DOHH2 (cell line): Measurements from ENCODE around the gene AFAP1.

Experiments
- H3F3A ChIP-seq: fragments of 200-600 bp; sonication (generic), shearing (Covaris generic); 2 replicates; pipeline ENCODE4 v1.6.0; 2016; ENCODE audit warnings: antibody characterized with exemption, mild to moderate bottlenecking; ENCODE audit not compliant: control insufficient read depth, insufficient read depth
- H3K27ac ChIP-seq: fragments of 200-600 bp; sonication (generic); 2 replicates; pipeline ENCODE4 v1.5.1; 2014; ENCODE audit warnings: low read depth, mild to moderate bottlenecking, low read length, moderate library complexity
- H3K27me3 ChIP-seq: fragments of 200-600 bp; sonication (generic); 2 replicates; pipeline ENCODE4 v1.6.1; 2014; ENCODE audit warnings: mild to moderate bottlenecking, low read length, mixed read lengths; ENCODE audit not compliant: control insufficient read depth
- H3K36me3 ChIP-seq: fragments of 200-600 bp; sonication (generic); 2 replicates; pipeline ENCODE4 v1.6.1; 2014; ENCODE audit warnings: mild to moderate bottlenecking, low read length, moderate library complexity, mixed read lengths; ENCODE audit not compliant: control insufficient read depth
- H3K4me1 ChIP-seq: fragments of 200-600 bp; sonication (generic); 2 replicates; pipeline ENCODE4 v1.6.1; 2014; ENCODE audit warnings: mild to moderate bottlenecking, low read length, mixed read lengths; ENCODE audit not compliant: control insufficient read depth
- H3K4me2 ChIP-seq: fragments of 200-600 bp; sonication (generic); 2 replicates; pipeline ENCODE4 v1.6.0; 2014; ENCODE audit warnings: mild to moderate bottlenecking, low read length, moderate library complexity
- H3K4me3 ChIP-seq: fragments of 200-600 bp; sonication (generic); 2 replicates; pipeline ENCODE4 v1.5.1; 2014; ENCODE audit warnings: mild to moderate bottlenecking, low read length, mixed read lengths
- H3K79me2 ChIP-seq: fragments of 200-600 bp; sonication (generic); 2 replicates; pipeline ENCODE4 v1.6.1; 2014; ENCODE audit warnings: mild to moderate bottlenecking, low read length, mixed read lengths; ENCODE audit not compliant: control insufficient read depth
- H3K9me2 ChIP-seq: fragments of 200-600 bp; sonication (generic); replicated peaks from 2 replicates; pipeline ENCODE4 v1.6.1; 2014; ENCODE audit warnings: mild to moderate bottlenecking, low read length, mixed read lengths; ENCODE audit not compliant: control insufficient read depth
- H3K9me3 ChIP-seq: fragments of 200-600 bp; sonication (generic); 2 replicates; pipeline ENCODE4 v1.6.1; 2014; ENCODE audit warnings: antibody characterized with exemption, low read length, mixed read lengths; ENCODE audit not compliant: control insufficient read depth, insufficient read depth
- H4K20me1 ChIP-seq: fragments of 200-600 bp; sonication (generic); 2 replicates; pipeline ENCODE4 v1.6.0; 2014; ENCODE audit warnings: low read depth, mild to moderate bottlenecking, antibody characterized with exemption, low read length, moderate library complexity; ENCODE audit not compliant: control insufficient read depth, insufficient read depth
- CTCF ChIP-seq: fragments of 200-600 bp; sonication (generic); IDR thresholded peaks from one replicate; pipeline ENCODE4 v1.5.1; 2014; ENCODE audit warnings: antibody characterized with exemption, mild to moderate bottlenecking, low read depth, low read length; ENCODE audit not compliant: poor library complexity, severe bottlenecking
- EZH2phosphoT487 ChIP-seq: fragments of 200-600 bp; sonication (generic); IDR thresholded peaks from 2 replicates; pipeline ENCODE4 v1.6.1; 2017; ENCODE audit warnings: borderline replicate concordance, mild to moderate bottlenecking, antibody characterized with exemption, low read length, moderate library complexity, mixed read lengths

Gene AFAP1

GRCh38 chr4:7801001-7801400, 138.7 kb downstream of the AFAP1 start:
- Histone ChIP-seq H3K9me2 (no peaks in the 10 kb centered on the region), H3K27ac (no peak overlapping the region), H3K4me1 (peaks cover 27% of the 10 kb centered on the region), H3K9me3 (peaks cover 4% of the 10 kb centered on the region), H3K4me2 (no peak overlapping the region), H3F3A (no peaks in the 10 kb centered on the region), H4K20me1 (no peaks in the 10 kb centered on the region), H3K27me3 (peaks cover 7% of the 10 kb centered on the region; the same call in 1 of the 2 replicates), H3K36me3 (no peaks in the 10 kb centered on the region), H3K4me3 (no peak overlapping the region), H3K79me2 (no peaks in the 10 kb centered on the region)
- TF ChIP-seq EZH2phosphoT487 (no peak), CTCF (no peak)

GRCh38 chr4:7800410-7800809, 139.3 kb downstream of the AFAP1 start:
- Histone ChIP-seq H3K9me2 (no peaks in the 10 kb centered on the region), H4K20me1 (no peaks in the 10 kb centered on the region), H3K4me1 (peaks cover 27% of the 10 kb centered on the region), H3F3A (no peaks in the 10 kb centered on the region), H3K27me3 (peaks cover 4% of the 10 kb centered on the region; the same call in 1 of the 2 replicates), H3K4me3 (no peak overlapping the region), H3K36me3 (no peaks in the 10 kb centered on the region), H3K4me2 (no peak overlapping the region), H3K9me3 (peaks cover 4% of the 10 kb centered on the region), H3K79me2 (no peaks in the 10 kb centered on the region), H3K27ac (no peak overlapping the region)
- TF ChIP-seq CTCF = no peak
- TF ChIP-seq EZH2phosphoT487 = no peak

- no peaks in the 10 kb centered on the region for H3K27me3 ChIP-seq
- peaks cover 31% of the 10 kb centered on the region for H3K4me1 ChIP-seq
- H3K27ac ChIP-seq = no peak overlapping the region
- 0 out of 2 replicates have a peak, but pooled peaks cover 3% of the 10 kb centered on the region for H3F3A ChIP-seq
- H3K79me2 ChIP-seq = no peaks in the 10 kb centered on the region
- H3K4me3 ChIP-seq = no peak overlapping the region
- H4K20me1 ChIP-seq = no peaks in the 10 kb centered on the region
- peaks cover 4% of the 10 kb centered on the region for H3K9me3 ChIP-seq
- no peaks in the 10 kb centered on the region for H3K36me3 ChIP-seq
- no peaks in the 10 kb centered on the region for H3K9me2 ChIP-seq
- TF ChIP-seq CTCF (no peak), EZH2phosphoT487 (no peak)
- H3K4me2 ChIP-seq = no peak overlapping the region
These were observed 139.9 kb downstream of the AFAP1 start for GRCh38 chr4:7799736-7800135.
